MM.1S (cell line): Measurements from ENCODE around the gene RGS12.

ENCODE experiments used
- DNase-seq: peaks from one replicate; pipeline ENCODE4 v3.0.0-alpha.2; 2015
- H2AFZ ChIP-seq: fragments of 300-600 bp; sonication (generic); 2 replicates; pipeline ENCODE4 v1.6.0; 2016; ENCODE audit warnings: antibody characterized with exemption, low read length
- H3F3A ChIP-seq: fragments of 300-600 bp; sonication (generic); 2 replicates; pipeline ENCODE4 v1.6.1; 2016; ENCODE audit warnings: mild to moderate bottlenecking, antibody characterized with exemption, low read length, moderate library complexity, mixed read lengths; ENCODE audit not compliant: insufficient read depth
- H3K27ac ChIP-seq: fragments of 300-600 bp; sonication (generic); 2 replicates; pipeline ENCODE4 v1.5.1; 2016; ENCODE audit warnings: mild to moderate bottlenecking, low read length
- H3K27me3 ChIP-seq: fragments of 300-600 bp; sonication (generic); replicated peaks from 2 replicates; pipeline ENCODE4 v1.6.0; 2016; ENCODE audit warnings: low read length; ENCODE audit not compliant: insufficient read depth
- H3K36me3 ChIP-seq: fragments of 300-600 bp; sonication (generic); replicated peaks from 2 replicates; pipeline ENCODE4 v1.6.1; 2016; ENCODE audit warnings: mild to moderate bottlenecking, low read length, mixed read lengths; ENCODE audit not compliant: insufficient read depth
- H3K4me1 ChIP-seq: fragments of 300-600 bp; sonication (generic); 2 replicates; pipeline ENCODE4 v1.6.1; 2016; ENCODE audit warnings: low read length, mixed read lengths
- H3K4me2 ChIP-seq: fragments of 300-600 bp; sonication (generic); 2 replicates; pipeline ENCODE4 v1.6.0; 2016; ENCODE audit warnings: low read depth, low read length
- H3K4me3 ChIP-seq: fragments of 300-600 bp; sonication (generic); 2 replicates; pipeline ENCODE4 v1.5.1; 2016; ENCODE audit warnings: low read length, mixed read lengths
- H3K79me2 ChIP-seq: fragments of 300-600 bp; sonication (generic); 2 replicates; pipeline ENCODE4 v1.6.1; 2016; ENCODE audit warnings: mixed run types, low read length, mixed read lengths
- H3K9ac ChIP-seq: fragments of 300-600 bp; sonication (generic); 2 replicates; pipeline ENCODE4 v1.6.1; 2016; ENCODE audit warnings: low read length, mixed read lengths
- H3K9me2 ChIP-seq: fragments of 300-600 bp; sonication (generic); replicated peaks from 2 replicates; pipeline ENCODE4 v1.6.1; 2016; ENCODE audit warnings: mild to moderate bottlenecking, low read length, mixed read lengths; ENCODE audit not compliant: insufficient read depth
- H3K9me3 ChIP-seq: fragments of 300-600 bp; sonication (generic); replicated peaks from 2 replicates; pipeline ENCODE4 v1.6.1; 2016; ENCODE audit warnings: mild to moderate bottlenecking, low read length, mixed read lengths; ENCODE audit not compliant: insufficient read depth
- H4K20me1 ChIP-seq: fragments of 300-600 bp; sonication (generic); 2 replicates; pipeline ENCODE4 v1.6.1; 2016; ENCODE audit warnings: mild to moderate bottlenecking, low read length, moderate library complexity, mixed read lengths; ENCODE audit not compliant: insufficient read depth
- CTCF ChIP-seq: fragments of 300-600 bp; sonication (generic); IDR thresholded peaks from 2 replicates; pipeline ENCODE4 v1.5.1; 2016; ENCODE audit warnings: antibody characterized with exemption, low read length, mixed read lengths
- EZH2 ChIP-seq: fragments of 300-600 bp; sonication (generic); optimal IDR thresholded peaks from 2 replicates; pipeline ENCODE3; 2017; ENCODE audit warnings: low read depth, mild to moderate bottlenecking, antibody characterized with exemption, low read length, mixed read lengths
- EZH2phosphoT487 ChIP-seq: fragments of 300-600 bp; sonication (generic); IDR thresholded peaks from 2 replicates; pipeline ENCODE4 v1.6.1; 2018; ENCODE audit warnings: antibody characterized with exemption, low read length

RGS12 gene

GRCh38 chr4:3320361-3321023, 27.7 kb downstream of the RGS12 start:
- Histone ChIP-seq H3K27ac (no peak overlapping the region), H3K4me3 (no peak overlapping the region), H3K9me3 (no peaks in the 10 kb centered on the region), H3K79me2 (no peaks in the 10 kb centered on the region), H3K4me2 (no peak overlapping the region), H2AFZ (no peak overlapping the region), H3K36me3 (no peaks in the 10 kb centered on the region), H3K27me3 (no peaks in the 10 kb centered on the region), H3K9me2 (no peaks in the 10 kb centered on the region), H3K9ac (no peak overlapping the region), H3F3A (no peaks in the 10 kb centered on the region), H3K4me1 (no peaks in the 10 kb centered on the region), H4K20me1 (no peaks in the 10 kb centered on the region)
- DNase-seq: no peak
- TF ChIP-seq CTCF (no peak), EZH2phosphoT487 (no peak), EZH2 (no peak)

DNA sequence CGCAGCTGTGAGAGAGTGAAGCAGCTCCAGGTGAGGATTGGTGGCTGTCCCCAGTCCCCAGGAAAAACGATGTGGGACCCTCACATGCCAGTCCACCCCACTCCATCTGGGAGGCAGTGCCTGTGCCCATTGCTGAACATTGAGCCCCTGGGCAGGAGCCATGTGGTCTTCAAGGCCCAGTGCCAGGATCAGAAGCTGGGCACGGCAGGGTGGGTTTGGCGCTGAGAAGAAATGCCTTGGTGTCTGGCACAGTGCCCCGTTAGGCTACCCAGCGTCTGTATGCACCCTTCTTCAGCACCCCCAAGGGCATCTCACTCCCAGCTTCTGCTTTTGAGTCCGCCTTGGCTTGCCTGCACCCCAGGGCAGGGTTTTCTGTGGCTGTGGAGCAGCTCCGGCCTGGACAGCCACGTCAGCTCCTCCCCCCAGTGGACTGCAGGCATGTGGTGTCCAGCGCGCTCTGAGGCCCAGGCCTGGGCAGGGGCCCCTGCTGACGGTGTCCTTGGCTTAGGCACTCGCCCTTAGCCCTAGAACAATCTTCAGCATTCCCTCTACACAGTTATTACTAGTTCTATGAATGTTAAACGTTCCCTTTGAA, 28.6 kb downstream of the RGS12 start:
- H4K20me1 ChIP-seq: no peaks in the 10 kb centered on the region
- H3K4me2 ChIP-seq: no peak overlapping the region
- H3K9ac ChIP-seq: no peak overlapping the region
- no peak for TF ChIP-seq CTCF
- H3K27ac ChIP-seq: no peak overlapping the region
- H3K4me1 ChIP-seq: no peaks in the 10 kb centered on the region
- no peak overlapping the region for H2AFZ ChIP-seq
- no peaks in the 10 kb centered on the region for H3K27me3 ChIP-seq
- H3K9me3 ChIP-seq: no peaks in the 10 kb centered on the region
- H3K9me2 ChIP-seq: no peaks in the 10 kb centered on the region
- H3K79me2 ChIP-seq: no peaks in the 10 kb centered on the region
- H3F3A ChIP-seq: no peaks in the 10 kb centered on the region
- no peak overlapping the region for H3K4me3 ChIP-seq
- DNase-seq: no peak
- H3K36me3 ChIP-seq: no peaks in the 10 kb centered on the region

- H3K4me2 ChIP-seq: no peak overlapping the region
- TF ChIP-seq EZH2phosphoT487 (no peak), EZH2 (no peak), CTCF (no peak)
- H3K79me2 ChIP-seq: no peaks in the 10 kb centered on the region
- H3F3A ChIP-seq: no peaks in the 10 kb centered on the region
- no peak overlapping the region for H2AFZ ChIP-seq
- no peaks in the 10 kb centered on the region for H3K27me3 ChIP-seq
- H3K27ac ChIP-seq: no peak overlapping the region
- no peaks in the 10 kb centered on the region for H3K9me2 ChIP-seq
- no peak overlapping the region for H3K9ac ChIP-seq
- DNase-seq: no peak
- no peaks in the 10 kb centered on the region for H3K9me3 ChIP-seq
- H3K4me3 ChIP-seq: no peak overlapping the region
- no peaks in the 10 kb centered on the region for H3K36me3 ChIP-seq
- H4K20me1 ChIP-seq: no peaks in the 10 kb centered on the region
- H3K4me1 ChIP-seq: no peaks in the 10 kb centered on the region
Measured at GRCh38 chr4:3322059-3322550, 29.3 kb downstream of the RGS12 start.
